DMS53 (cell line): ENCODE measurements around the gene DNAJC27.
A peak's percentile ranks its signal among the peaks of the same experiment; 100 is the strongest.

Experiments used
- DNase-seq: peaks from one replicate; lab custom pipeline; 2025; lab: John Stamatoyannopoulos, UW

Gene DNAJC27

DNA sequence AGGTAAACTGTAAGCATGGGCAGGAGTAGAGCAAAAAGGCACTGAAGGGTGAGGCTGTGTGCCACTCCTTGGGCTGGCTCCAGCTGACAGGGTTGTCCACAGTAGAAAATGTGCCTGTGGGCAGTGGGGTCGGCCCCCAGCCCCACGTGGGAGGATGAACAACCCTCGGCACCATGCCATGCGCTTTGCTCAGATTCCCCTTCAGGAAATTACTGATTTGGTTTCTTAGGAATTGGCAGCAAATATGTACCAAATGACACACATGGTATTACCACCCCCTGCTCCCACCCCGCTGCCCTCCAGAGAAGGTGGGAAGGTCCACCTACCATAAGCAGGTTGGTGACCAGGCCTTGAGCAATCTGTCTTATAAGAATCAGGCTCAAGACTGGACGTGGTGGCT lies 65.3 kb downstream of the DNAJC27 start:
- no peak for DNase-seq

DNA sequence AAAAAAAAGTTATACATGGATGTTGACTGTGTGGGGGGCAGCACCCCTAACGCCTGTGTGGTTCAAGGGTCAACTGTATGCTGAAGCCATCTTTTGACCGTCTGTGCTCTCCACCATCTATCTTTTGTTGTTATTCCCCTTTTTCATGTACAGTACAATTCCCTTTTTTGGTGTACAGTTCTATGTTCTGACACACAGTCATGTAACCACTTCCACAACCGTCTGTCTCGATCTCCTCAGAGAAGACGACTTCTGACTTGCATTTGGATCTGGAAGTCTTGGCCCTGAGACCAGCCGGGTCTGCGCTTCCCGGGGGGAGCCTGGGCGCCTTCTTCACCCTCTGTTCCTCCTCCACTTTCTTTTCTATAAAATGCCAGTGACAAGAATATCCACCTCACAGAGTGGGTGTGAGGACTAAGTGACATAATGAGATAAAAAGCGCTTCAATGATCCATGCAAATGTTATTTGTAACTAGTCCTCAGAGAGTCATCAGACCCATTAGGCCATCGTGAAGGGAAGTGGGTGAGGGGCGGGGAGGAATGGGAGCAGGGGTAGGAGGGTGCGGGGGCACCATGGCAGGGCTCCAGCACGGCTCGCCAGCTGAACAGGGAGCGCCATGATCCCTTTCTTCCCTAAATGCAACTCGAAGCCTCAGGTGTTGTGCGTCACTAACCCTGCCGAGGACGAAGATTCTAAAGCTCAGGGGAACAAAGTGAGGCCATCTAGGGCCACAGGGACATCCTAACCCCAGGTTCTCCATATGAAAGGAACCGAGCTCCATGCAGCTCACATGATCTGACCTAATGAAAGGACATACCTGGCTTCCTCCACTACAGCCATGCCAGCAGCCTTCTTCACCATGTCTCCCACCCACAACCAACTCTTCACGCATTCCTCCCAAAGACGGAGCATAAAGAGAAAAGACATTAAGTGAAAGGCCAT lies 68.3 kb downstream of the DNAJC27 start:
- DNase-seq = no peak

DNA sequence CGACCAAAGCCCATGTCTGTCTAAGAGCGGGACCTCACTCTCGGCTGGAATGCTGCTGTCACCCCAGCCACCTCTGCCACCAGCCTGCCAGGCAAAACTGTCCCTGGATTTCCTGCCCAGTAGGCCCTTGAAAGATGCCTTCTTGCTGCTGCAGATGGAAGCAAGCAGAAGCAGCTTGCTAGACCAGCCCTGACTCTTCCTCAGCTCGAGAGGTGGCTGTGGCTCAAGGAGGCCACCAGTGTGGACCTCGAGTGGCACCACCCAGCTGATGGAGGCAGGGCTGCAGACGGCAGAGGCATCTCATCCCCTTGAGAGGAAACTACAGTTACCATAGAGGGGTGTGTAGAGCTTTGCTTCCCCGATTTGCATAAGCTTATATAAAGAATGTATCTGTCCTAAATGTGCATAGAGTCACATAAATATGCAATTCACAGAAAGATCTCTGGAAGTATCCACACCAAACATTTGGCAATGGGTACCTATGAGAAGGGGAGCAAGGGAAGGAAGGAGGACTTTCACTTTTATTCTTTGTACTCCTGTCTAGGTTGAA lies 72.3 kb downstream of the DNAJC27 start:
- DNase-seq = no peak

DNA sequence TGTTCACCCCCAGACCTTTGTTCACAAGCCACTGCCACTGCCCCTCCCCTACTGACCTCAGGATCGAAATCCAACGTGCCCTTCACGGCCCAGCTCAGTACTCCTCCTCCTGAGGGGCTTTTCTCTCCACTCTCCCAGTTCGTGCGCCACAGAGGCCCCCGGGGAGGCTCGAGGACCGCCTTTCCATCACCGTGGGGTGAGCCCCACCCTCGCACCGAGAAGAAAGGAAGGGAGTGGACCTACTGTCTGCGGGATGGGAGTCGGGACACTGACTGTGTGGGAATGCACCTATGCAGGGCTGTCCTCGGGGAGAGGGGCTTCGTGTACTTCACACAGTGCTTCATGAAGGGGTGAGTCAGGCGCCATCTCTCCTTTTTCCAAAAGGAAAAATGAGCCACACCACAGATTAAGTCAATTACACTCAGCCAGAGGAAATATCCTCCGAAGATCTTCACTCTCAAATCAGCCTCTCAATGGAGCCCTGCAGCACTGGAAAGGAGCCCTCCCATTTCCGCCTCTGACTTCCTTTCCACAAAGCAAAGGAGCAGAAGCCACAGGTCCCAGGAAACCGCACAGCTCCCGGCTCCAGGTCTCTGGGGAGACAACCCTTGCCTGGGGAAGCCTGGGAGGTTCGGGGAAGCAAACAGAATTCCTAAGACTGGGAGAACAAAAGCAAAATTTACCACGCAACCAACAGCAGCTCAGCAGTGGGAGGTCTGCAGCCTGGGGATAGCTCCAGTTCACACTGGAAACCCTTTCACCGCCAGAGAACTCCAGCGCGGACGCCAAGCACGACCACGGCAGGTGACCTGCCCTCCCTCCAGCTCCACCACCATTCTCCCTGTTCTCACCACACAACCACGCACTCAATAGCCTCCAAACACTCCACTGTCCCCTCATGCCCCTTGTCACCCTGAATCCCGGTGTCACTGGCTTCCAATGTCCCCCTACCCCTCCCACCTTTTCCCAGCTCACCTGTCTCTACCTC lies 73.3 kb downstream of the DNAJC27 start:
- no peak for DNase-seq

DNA sequence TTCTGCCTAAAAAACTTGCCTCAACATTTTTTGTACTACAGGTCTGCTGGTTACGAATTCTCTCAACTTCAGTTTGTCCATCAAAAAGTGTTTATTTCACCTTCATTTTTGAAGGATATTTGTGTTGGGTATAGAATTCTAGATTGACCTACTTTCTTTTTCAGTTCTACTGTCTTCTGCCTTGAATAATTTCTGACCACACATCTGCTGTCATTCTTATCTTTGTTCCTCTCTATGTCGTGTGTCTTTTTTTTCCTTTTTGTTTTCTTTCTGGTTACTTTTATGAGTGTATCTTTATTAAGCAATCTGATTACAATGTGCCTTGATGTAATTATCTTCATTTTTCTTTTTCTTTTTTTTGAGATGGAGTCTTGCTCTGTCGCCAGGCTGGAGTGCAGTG lies 77.0 kb downstream of the DNAJC27 start:
- DNase-seq = peak; percentile 25

DNA sequence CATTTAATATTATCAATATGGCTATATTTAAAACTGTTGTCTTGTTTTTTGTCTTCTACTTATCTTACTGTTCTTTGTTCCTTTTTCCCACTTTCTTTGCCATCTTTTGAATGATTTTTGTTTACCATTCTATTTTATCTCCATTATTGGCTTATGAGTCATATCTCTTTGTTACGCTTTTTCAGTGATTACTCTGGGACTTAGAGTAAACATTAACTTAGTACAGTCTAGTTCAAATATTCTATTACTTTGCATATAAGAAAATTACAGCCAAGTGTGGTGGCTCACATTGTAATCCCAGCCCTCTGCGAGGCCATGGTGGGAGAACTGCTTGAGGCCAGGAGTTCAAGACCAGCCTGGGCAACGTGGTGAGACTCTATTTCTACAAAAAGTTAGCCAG lies 77.8 kb downstream of the DNAJC27 start:
- peak; percentile 75 for DNase-seq
